DMS153 (cell line): ENCODE data around the gene PIAS4.

ENCODE experiments used
- DNase-seq: peaks from one replicate; lab custom pipeline; 2025; lab: John Stamatoyannopoulos, UW

PIAS4 gene

DNA sequence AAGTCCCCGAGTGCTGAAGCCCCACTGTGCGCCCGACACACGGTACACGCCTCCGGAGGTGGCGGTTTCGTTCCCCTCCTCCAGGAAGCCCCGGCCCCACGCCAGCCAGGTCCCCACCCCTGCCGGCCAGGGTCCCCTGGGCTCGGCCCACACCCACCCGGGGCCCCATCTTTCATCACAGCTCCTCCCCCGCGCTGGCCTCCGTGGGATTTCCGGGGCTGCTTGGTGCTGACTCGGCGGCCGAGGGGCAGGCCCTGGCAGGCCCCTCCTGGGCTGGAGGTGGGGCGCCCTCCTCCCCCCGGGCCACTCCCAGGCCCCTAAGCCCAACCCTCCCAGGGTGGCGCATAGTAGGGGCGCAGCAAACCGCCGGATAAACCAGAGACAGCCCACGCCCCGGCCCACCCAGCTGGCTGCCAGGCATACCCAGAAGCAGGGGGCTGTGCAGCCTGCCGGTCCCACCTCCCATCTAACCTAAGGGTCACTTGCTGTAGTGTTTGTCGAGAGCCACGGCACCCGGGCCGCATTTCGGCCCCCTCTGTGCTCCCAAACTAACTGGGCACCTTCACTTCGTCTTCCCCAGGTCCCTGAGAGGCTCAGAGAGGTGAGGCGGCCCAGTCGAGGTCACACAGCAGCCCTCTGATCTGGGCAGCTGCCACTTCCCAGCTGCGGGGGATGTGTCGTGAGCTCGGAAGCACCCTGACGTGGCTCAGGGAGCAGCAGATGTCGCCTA lies 52.5 kb downstream of the PIAS4 start:
- no peak for DNase-seq

DNA sequence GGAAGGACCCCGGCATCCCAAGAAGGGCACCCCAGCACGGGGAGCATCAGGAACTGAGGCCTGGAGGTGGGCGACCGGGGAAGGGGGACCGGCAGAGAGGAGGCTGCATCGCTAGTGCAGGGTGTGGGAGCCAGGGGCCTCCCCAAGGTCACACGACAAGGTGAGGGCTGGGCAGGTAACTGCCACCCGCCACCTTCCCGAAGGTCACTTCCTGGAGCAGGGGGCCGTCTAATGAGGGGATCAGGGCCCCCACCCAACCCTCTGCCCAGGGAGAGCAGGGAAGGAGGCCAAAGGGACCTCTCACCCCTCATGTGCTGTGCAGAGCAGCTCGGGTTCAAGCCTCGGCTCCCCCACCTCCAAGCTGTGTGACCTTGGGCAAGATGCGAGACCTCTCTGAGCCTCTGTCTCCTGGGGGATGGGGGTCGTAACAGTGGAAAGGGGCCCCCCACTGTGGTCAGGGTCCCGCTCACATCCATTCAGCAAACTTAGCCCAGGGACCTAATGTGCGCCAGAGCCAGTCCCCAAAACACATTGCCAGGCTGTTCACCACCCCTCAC lies 53.2 kb downstream of the PIAS4 start:
- DNase-seq = no peak

DNA sequence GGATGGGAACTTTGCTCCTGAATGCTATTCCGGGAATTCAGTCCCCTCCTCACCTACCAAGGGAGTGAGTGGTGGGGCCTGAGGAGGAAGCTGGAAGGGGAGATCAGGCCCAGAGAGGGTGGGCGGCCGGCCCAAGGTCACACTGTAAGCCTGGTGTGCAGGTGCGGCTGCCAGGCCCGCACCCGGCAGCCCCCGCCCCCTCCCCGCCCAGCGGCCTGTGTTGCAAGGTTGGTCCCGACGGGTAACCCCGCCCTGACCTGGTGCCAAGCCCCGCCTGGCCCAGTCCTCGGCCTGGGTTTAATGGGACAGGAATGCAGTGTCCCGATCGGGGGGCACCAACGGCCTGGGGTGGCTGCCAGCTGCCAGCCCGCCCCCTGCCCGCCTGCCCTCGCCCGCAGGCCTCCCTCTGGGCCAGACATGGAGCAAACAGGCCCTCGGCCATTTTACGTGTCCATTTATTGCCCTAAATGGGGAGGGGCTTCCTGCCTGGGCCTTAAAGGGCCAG lies 53.7 kb downstream of the PIAS4 start:
- peak; percentile 18 for DNase-seq

DNA sequence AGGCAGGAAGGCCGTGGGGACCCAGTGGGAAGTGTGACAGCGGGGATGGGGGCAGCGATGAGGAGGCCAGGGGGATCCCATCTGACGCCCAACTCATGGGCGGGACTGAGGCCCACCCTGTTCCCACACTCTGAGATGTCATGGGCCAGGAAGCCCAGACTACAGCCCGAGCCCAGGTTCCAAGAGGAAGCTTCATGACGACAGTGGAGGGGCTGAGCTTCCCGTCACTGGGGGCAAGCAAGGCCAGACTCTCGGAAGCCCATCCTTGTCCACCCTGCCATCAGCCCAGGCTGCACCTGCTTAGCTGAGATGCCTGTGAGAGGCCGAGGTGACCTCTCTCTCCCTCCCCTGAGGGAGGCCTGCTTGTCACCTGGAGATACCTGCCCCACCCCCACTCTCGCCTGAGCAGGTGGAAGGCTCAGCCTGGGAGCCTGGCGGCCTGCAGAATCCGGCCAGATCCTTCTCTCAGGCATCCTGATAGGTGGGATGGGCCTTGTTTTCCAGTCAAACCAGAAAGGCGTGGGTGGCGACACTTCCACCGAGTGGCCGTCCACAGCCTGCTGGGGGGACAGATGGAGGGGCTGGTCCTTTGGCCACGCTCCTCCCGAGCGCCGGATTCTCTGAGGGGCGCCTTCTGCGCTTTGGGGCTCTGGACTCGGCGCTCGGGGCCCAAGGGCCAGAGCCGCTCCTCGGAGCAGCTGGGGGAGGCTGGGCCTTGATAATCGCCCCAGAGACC lies 54.3 kb downstream of the PIAS4 start:
- peak; percentile 53 for DNase-seq

DNA sequence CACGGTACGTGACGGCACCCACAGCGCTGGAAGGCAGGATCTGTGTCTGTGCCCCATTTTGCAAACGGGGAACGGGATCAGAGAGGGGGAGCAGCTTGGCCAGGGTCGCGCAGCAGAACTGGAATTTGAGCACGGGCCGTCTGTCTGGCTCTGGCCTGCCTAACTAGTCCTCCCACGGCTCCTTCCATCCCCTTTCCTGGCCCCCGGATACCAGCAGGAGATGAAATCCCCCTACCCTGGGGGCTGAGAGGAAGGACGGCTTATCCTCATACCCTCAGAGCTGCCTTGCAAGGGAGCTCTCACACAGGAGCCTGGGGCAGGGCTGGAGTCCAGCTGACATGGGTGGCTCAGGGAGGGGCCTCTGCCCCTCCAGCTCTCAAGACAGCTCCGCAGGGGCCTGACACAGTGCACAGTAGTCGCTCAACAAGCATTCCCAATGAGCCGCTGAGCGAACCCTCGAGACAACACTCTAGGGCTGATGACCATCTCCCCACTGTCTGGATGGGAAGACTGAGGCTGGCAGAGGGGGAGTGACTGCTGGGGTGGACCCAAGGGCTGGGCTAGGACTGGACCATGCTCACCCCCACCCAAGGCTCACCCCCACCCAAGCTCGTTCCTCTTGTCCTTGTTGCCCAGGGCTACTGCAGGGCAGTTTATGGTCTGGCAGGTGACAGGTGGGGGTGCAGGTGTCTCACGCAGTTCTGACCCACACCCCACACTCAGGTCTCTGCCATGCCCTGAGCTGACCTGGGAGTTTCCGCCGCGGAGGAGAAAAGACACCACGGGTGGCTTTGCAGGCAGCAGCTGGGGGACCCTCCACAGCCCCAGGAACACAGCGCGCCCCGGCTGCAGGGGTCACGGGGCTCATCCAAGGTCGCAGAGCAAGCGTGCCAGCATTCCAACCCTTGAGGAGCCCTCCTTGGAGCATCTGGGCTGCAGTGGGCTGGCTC lies 55.2 kb downstream of the PIAS4 start:
- no peak for DNase-seq

DNA sequence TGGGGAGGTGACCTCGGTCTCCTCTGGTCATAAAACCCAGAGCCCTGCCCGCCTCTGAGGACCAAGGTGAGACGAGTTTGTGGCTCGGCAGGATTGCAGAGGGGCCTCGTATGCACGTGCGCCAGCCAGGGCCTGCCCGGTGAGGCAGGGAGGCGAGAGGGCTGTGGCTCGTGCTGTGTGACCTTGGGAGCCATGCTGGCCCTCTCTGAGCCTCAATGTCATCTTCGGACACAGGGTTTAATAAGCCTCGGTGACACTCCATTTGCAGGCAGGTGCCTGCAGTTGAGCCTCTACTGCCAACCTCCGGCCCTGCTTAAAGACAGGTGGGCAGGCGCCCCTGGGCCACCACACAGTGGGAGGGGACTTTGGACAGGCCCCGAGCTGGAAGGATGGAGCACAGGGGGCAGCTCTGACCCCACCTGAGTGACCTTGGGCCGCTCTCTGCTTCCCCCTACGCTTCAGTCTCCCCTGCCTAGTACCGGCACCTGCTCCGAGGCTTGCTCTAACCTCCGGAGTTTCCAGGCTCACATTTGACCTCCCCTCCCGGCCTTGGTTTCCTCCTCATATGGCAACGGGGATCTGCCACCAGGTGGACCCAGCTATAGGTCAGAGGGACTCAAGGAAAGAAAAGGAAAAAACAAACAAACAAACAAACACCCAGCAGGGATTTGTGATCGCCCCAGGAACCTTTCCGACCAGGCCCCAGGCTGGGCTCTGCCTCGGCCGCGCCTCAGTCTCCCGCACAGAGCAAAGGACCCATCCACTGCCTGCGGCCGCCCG lies 56.0 kb downstream of the PIAS4 start:
- no peak for DNase-seq

DNA sequence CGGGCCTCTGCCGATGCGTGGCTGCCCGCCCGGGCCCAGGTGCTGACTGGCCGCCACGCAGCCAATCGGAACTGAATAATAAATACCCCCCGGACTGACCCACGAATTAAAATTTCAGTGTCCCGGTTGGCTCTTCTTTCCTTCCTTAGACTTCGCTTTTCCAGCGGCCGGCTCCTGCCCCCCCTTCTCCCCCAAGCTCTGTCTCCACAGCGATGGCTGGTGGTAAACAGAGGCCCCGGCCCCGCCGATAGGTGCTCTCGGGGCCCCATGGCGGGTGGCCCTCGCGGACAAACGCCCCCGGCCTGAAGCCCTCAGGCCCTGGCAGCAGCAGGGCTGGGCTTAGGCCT lies 56.6 kb downstream of the PIAS4 start:
- no peak for DNase-seq

DNA sequence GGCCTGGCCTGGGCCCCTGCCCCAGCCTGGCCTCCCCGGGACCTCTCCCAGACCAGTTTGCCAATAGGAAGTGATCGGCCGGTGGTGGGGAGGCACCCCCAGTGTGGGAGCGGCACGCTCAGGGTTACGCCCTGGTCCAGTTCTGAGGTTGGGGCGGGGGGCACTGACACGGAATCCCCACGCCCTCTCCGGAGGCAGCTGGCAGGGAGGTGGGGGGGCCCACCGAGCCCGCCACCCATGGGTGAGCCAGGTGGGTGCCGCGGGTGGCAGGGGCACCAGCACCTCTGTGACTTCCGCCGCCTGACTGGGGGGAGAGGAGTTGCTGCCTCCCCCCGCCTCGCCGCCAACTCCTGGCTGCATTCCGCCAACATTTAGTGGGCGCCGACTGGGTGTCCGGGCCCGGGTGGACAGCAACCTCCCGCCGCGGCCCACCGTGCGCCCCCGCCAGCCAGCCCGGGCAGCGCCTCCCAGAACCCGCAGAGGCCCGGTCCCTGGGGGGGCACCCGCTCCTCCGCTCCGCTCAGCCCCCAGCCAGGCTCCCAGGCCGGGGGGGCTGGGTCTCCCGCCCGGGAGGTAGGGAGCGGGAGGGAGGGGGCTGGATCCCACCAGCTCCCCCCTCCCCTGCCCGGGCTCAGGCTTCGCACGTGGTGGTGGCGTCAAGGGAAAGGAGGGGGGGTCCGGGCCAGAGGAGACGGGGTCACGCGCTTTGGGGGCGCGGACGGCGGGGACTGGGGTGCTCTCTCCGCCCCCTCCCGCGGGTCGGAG lies 57.1 kb downstream of the PIAS4 start:
- no peak for DNase-seq

DNA sequence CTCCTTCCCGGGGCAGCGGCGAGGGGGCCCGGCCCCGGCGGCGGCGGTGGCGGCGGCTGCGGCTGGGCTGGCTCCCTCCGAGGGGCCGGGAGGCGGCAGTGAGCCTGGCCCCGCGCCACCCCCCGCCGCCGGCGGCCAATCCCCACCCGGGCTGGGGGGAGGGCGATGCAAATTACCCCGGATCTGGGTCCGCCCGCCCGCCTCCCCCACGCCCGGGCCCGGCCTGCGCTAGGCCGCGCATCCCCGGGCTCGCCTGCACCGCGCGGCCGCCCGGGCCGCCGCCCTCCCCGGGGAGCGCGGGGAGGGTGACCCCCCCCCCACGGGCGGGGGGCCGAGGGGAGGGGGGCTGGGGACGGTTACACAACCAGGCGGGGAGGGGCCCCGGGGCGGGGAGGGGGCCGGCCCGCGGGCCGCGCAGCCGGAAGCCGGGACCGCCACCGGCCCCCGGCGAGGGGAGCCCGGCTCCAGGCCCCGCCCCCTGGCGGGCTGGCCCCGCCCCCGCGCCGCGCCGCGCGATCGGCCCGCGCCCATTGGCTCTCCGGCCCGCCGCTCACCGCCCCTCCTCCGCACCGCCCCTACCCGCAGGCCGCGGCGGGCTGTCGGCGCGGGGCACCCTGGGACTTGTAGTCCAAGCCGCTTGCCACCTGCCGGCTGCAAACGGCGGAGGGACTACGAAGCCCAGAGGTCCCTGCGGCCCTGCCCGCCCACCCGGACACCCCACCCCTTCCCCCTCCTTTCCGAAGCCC lies 58.1 kb downstream of the PIAS4 start:
- DNase-seq = peak; percentile 87

DNA sequence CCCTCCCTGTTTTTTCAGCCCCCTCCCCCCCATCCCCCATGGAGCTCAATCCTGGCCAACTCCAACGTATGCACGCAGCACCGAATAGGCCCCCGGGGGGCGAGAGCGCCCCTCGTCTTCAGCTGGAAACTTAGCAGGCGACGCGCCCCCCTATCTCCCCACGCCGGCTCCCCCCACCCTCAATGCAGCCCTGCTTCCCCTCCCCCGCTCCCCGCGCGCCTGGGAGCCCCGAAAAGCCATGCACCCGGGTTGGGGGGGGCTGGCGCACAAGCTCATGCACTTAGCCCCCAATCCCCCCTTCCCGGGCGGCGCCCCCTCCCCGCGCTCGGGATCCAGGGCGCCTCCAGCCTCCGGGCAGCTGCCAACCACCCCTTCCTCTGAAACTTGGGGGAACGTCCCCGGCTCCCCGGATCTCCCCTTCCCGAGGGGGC lies 58.7 kb downstream of the PIAS4 start:
- DNase-seq = no peak

DNA sequence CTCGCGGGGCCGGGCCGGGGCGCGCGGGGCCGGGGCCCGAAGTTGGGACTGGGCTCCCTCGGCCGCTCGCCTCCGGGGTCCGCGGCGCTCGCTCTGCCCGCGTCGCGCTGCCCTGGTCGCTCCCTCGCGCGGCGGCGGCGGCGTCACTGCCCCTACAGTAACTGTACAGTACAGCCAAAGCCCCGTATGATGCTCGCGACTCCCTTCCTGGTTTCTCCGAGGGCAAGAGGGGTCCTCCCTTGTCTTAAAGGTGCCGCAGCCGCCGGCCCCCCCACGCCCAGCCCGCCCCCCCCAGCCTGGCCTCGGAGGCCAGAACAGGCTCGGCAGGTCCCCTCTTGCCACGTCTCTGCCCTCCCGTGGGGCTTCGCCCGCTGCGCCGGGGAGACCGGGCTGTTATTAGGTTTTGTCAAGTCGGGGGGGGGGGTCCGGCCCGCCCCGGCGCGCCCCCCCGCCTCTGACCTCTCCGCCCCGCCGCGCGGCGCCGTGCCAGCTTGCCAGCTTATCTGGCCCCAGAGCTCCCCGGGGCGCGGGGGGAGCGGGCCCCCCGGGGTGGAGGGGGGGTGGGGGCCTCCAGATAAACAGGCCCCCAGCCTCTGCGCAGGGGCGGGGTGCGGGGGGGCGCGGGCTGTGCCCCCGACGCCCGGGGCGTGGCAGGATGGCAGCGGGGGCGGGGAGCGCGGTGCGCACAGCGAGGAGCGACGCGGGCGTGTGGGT lies 59.3 kb downstream of the PIAS4 start, which contains the start of gene ZBTB7A:
Gene ZBTB7A, minus strand, starts transcription at position 218 of the 714 bp plus-strand sequence. CDS start 11,667 bp downstream, outside the sequence.
- peak; percentile 48 for DNase-seq

DNA sequence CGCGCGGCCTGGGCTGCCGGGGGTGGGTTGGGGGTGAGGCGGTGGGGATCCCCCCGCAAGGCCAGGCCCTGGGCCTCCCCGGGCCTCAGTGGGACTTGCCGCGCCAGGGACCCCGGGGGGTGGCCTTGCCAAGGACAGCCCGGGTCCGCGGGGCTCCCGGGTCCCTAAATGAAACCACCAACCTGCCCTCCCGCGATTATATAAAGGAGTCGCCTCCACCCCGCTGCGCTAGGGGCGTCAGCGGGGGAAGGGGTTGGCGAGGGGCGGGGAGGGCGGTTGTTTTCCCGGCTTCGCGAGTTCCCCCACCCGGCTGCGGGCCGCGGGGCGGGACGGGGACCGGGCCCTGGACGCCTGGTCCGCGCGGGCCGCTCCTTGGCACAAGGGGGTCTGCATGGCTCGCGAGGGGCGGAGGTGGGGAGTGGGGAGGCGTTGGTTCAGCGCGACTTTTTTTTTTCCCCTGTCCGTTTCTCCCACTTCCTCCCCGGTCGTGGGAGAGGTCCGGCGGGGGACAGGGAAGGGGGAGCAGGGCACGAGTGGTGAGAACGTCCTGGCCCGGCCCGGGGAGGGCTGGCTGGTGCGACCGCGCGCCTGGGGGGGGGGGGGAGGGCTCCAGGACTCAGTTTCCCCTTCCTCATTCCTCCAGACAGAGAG lies 60.0 kb downstream of the PIAS4 start:
- no peak for DNase-seq

DNA sequence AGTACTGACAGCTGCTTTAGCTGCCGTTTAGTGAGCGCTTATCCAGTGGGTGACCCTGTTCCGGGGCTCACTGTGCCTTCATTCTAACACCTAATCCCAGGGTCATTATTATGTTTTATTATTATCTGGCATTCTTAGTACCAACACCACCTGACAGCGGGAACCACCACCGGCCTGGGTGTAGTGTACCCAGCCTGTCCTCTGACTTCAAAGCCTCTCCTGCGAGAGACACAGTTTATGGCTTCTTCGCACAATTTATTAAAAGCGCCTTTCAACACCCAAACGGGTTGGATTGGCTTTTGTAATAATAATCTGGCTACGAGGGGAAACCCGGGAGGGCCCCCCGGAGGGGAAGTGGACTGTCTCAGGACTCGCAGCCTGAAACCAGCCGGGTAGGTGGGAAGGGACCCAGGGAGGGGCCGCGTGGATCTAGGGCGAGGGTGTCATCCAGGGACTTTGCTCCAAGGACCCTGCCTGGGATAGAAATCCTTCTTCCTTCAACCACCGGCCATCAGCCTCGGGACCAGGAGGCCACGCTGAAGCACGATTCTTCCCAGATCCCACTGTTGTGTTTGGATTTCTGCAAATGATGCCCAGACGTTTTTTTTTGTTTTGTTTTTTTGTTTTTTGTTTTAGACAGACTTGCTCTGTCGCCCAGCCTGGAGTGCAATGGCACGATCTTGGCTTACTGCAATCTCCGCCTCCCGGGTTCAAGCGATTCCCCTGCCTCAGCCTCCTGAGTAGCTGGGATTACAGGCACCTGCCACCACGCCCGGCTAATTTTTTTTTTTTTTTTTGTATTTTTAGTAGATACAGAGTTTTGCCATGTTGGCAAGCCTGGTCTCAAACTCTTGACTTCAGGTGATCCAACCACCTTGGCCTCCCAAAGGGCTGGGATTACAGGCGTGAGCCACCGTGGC lies 60.8 kb downstream of the PIAS4 start:
- DNase-seq = no peak

DNA sequence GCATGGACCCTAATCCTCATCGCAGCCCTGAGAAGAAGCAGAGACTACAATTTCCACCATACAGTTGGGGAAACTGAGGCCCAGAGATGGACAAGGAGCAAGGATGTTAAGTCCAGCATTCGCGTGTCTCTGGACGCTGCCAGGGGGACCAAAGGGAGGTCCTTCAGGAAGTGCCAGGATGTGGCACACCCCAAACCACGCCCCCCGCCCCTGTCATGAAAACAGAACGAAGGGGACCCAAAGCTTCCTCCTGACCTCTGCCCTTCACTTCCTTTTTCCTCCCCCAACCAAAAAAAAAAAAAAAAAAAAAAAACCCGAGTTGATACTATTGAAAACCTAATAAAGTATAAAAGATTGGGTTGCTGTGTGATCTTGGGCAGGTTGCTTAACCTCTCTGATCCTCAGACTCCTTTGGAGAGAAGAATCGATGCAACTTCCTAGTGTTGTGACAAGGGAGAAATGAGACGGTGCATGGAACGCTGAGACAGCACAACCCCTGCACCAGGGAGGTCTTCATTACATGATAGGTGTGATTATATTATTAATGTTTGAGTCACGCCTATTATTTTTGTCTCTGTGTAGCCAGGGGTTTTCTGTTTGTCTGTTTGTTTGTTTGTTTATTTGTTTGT lies 61.9 kb downstream of the PIAS4 start:
- DNase-seq = no peak

DNA sequence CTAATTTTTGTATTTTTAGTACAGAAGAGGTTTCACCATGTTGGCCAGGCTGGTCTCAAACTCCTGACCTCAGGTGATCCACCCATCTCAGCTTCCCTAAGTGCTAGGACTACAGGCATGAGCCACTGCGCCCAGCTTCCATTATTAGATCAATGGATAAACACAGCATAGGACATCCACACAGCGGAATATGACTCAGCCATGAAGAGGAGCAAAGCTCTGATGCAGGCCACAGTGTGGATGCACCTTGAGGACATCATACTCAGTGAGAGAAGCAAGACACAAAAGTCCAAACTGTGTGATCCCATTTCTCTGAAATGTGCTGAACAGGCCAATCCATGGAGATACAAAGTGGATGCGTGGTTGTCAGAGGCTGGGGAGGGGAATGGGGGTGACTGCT lies 64.1 kb downstream of the PIAS4 start:
- DNase-seq = no peak

DNA sequence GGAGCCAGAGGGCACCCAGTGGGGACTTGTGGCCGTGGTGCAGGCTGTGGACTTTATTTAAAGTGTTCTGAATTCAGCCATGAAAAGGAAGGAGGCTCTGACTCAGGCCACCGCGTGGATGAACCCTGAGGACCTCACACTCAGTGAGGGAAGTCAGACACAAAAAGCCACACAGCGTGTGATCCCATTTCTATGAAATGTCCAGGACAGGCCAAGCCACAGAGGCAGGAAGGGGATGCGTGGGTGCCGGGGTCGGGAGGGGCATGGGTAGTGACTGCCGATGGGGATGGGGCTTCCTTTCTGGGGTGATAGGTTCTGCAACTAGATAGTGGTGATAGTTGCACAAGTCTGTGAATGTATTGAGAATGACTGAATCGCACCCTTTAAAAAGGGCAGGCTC lies 67.8 kb downstream of the PIAS4 start:
- no peak for DNase-seq

DNA sequence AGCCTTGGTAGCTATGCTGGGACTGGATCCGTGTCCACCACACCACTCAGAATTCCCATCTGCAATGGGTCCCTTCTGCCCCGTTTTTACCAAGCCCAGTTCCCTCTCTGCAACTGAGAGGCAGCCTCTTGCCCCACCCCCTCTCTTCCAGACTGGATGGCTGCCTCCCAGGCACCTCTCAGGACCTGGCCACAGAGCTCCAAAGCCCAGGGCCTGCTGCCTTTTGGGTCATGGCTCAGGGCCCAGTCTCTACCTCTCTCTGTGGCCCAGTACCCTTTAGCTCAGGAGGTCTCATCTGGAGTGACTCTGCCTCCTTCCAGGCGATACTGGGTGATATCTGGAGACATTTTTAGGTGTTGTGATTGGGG lies 69.5 kb downstream of the PIAS4 start:
- no peak for DNase-seq
